A204.1 (cell line): ENCODE measurements around the gene RABGAP1L.
A peak's percentile ranks its signal among the peaks of the same experiment; 100 is the strongest.
"Not testable (repeated sequence)": the region's sequence is repeated elsewhere in the genome, so short reads cannot be mapped to it uniquely, and the experiment has no call there.

Experiments
- FAIRE-seq: peaks from 2 replicates; lab custom pipeline; 2012; peaks lifted over from hg19 to GRCh38; lab: Jason Lieb, UNC

The RABGAP1L gene

DNA sequence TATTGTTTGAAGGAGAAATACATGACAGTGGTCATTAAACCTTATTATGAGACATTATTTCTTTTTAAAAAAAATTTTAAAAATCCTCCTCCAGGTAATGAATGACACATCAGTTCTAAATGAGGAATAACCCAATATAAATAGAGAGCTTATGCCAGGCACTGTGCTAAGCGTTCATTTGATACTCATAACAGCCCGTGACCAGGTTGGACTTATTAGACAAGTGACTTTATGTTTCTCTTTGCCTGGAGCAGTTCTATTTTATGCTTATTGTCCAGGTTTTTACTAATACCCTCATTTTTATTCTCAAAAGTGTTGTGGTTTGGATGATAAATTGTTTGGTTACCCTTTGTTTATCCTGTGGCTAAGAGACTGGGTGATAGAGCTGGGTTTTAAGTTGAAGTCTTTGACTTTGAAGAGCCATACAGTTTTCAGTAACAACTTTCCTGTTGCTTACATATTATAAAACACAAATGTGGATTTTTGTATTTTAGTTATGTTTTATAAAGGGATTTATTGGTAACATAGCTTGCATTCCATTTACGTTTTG, 84.2 kb downstream of the RABGAP1L start:
- no peak for FAIRE-seq

DNA sequence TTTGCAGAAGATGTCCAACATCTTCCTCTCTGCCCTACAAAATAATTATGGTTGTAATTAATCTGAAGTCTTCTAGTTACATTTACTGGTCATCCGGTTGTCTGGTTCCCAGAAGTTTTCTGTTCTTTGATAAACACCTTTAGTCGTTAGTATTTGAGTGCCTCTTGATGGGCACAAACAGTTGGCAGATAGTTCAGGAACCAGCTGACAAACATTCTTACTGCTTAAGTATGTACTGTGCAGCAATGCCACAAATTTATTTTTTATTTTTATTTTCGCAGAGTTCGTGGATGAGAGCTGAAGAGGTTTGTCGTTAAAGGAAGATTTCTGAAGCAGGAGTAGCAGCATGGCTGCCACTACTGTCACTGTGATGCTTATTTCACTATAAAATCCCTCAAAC, 84.7 kb downstream of the RABGAP1L start:
- FAIRE-seq: no peak

DNA sequence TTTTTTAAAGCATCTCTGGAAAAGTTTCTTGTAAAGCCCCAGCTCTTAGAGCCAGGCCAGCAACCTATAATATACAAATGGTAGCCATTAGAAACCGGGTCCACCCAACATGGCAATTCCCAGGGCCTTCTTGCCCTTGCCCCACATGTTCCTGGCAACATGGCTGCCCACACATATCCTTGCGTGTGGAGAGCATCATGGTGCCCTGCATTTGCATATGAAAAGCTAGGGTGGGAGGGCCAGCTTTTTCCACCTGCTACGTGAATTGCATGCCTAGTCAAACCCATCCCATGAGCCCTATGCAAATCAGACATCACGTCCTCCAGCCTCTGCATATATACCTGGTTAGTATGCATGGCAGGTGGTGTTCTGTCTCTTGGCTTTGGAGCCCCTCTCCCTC, 88.2 kb downstream of the RABGAP1L start:
- FAIRE-seq: no peak

DNA sequence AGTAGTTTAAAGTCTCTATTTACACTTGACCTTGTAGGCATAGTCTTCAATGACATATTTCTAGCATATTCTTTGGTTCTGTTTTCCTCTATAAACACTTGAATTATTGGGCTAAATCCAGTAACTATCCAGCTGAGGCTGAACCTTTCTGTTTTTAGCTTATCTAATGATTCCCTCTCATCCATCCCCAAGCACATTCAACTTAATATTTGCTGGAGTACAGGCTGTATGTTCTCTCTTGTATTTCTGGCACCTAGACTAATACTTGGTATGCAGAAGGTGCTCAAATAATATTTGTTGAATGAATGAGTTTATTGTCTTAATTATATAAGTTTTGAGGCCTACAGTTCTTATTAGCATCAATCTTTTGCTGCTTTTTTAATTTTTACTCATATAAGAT, 88.7 kb downstream of the RABGAP1L start:
- no peak for FAIRE-seq

DNA sequence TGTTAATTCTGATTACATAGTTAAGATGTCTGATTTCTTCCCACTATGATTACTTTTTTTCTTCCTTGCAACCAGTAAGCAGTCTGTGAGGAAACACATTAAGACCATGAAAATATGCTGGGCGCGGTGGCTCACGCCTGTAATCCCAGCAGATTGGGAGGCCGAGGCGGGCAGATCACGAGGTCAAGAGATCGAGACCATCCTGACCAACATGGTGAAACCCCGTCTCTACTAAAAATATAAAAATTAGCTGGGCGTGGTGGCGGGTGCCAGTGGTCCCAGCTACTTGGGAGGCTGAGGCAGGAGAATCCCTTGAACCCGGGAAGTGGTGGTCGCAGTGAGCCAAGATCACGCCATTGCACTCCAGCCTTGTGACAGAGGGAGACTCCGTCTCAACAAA, 97.1 kb downstream of the RABGAP1L start:
- FAIRE-seq: not testable (repeated sequence)

DNA sequence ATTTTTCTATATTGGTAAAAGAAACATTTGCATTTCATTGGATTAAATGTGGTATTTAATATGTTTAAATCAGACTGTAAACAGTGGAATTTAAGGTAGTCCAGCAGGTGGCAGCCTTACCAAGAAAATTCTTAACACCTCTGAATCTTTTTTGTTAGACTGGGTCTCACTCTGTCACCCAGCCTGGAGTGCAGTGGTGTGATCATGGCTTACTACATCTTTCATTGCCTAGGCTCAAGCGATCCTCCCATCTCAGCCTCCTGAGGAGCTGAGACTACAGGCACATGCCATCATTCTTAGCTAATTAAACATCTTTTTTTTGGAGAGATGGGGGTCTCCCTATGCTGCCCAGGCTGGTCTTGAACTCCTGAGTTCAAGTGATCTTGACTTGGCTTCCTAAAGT, 98.8 kb downstream of the RABGAP1L start:
- FAIRE-seq: peak; percentile 85

DNA sequence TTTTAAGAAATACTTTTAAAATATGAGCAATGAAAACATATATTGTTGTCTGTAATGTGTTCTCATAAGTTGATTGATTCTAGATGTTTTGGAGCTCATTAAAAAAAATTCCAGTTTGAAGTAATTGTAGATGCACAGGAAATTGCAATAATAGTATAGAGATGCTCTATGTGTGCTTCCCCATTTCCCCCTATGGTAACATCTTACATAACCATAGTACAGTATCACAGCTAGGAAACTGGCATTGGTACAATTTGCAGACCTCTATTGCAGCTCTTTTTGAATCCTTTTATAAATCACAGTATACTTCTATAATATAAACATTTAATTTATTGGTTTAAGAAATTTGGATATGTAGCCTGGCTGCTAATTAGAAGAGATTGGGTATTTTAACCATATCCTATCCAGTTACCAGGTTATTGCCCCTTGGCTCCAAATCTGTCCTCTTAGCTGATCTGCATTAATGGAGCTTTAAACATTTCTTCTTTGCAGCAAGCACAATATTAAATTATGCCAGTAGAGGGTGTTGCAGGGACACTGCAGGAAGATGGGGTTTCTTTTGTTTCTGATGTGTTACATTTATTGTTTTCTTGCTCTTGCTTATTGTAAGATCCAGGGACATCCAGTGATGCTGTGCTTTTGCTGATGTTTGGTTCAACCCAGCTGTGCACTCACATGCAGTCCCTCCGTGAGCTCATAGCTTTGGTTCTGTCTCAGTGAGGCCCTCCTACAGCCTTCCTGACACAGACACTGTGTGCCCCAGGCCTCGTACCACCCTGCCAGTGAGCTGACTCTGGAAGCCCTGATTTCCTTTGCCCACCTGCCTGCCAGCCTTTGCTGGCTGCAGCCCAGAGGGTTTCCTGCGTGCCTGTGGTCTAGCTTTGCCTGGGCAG, 103.3 kb downstream of the RABGAP1L start:
- peak; percentile 43 for FAIRE-seq

DNA sequence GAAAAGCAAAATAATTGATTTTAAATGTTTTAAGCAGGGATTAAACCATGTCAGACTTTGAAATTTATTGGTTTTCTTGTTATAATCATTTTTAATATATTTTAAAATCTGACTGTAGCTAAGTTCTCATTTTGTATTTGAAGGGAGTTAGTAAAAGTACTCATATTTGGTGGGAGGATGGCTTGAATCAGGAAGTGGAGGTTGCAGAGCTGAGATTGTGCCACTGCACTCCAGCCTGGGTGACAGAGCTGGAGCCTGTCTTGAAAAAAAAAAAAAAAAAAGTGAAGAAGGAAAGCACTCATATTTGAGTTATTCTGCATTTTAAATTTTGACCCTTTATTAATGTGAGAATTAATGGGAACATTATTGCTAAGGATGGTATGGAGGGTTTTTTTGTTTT, 106.0 kb downstream of the RABGAP1L start:
- FAIRE-seq: no peak

DNA sequence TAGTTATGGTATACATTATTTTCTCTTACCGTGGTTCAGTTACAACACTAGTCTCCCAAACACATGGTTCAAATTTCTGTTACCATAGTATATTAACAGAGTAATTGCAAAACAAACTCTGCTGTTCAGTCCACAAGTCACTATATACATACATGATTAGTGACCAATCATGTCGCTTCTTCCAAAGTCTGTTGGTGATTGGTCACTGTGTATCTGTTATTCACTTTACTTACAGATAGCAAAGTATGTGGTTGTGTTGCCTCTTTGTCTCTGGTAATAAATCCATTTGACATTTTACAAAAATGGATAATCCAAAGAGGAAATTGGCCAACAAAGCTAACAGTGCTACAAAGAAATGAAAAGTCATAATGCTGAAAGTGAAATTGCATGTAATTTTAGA, 107.2 kb downstream of the RABGAP1L start:
- no peak for FAIRE-seq

DNA sequence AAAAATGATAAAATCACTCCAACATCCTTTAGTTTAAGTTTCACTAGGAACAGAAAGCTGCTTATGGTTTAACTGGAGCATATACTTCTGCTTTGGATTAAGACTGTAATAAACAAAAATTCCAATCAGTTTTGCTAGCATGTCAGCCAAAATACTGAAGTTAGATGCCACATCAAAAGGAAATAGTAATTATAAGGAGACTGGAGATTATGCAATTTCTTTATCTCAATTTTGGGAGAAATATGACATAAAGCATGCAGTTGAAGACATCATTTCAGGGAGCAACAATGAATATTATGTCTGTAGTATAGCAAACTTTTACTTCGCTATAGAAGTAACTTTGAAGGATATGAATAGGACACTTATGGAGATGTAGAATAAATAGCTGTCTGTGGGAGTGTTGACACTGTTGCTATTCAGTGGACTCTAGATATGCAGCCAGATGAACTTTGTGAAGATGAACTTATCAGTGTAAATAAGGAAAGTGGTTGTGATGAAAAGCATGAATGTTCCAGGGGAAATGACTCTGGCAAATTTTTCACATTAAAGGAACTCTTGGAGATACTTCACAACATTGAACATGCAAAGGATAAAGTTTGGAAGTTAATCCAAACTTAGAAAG, 107.8 kb downstream of the RABGAP1L start:
- no peak for FAIRE-seq

DNA sequence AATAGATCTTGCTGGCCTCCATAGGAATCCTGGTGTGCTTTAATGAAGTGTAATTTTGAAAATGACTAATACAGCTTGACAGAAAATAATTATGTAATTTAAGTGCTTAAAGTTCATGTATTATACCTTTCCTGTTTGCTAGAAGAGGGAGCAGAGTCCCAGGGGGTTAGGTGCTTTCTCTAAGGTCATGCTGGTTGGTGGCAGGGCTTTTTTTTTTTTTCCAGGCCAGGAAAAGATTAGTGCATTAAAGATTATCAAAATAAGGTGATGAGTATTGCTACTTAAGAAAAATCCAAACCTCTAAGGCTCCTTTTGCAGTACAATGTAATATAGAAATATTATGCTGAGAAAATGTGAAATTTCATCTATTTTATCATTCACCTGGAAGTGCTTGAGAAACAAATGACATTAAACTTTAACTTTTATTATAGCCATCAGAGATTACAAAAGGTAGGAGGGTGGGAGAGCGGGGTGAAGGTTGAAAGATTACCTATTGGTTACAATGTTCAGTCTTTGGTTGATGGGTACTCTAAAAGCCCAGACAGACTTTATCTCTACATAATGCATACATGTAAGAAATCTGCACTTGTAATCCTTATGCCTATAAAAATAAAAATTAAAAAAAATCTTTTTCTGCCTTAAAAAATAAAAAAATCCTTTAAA, 110.8 kb downstream of the RABGAP1L start:
- FAIRE-seq: no peak

DNA sequence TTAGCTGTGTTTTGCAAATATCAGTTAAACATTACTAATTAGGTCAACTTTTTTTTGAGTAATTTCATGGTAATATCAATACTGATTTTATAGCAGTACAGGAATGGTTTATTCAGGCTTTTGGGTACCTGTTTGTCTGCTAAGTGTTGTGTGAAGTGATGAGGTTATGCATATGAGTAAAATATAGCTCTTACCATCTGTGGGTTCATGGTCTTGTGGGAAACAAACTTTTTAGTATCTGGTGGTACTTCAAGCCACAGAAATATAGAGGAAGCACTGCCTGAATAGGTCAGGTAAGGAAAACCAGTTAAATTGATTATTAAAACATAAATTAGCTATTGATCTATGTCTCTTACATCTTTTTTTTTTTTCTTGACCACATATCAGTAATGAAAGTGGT, 113.9 kb downstream of the RABGAP1L start:
- no peak for FAIRE-seq

DNA sequence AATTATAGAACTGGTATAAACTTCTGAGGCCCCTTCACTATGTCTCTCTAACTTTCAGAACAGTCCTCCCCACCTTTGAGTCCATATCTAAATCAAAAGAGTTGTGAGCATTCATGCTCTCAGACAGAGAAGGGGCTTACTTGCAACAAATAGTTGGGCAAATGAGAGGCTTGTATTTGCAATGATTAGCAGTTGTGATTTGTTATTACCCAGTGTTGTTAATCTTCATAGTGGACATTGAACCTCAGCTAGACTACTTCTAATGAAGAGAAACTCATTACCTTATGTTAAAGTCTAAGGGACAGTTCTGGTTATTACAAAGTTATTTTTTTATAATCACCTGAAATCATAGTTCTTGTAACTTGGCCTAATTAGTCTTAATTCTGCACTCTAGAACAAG, 114.5 kb downstream of the RABGAP1L start:
- no peak for FAIRE-seq

DNA sequence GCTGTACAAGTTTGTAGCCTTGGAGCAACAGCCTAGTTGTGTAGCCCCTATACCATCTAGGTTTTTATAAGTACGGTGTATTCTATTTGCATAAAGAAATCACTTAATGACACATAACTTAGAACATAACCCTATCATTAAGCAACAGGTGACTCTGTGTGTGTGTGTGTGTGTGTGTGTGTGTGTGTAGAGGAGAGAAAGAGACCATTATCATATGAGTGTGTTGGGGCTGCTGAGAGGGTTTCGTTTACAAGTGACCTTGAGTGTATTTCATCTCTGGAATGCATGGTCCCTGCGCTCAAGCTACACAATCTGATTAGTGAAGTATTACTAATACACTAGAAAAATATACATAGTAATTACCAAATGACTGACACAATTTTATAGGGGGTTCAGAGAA, 115.1 kb downstream of the RABGAP1L start:
- no peak for FAIRE-seq

DNA sequence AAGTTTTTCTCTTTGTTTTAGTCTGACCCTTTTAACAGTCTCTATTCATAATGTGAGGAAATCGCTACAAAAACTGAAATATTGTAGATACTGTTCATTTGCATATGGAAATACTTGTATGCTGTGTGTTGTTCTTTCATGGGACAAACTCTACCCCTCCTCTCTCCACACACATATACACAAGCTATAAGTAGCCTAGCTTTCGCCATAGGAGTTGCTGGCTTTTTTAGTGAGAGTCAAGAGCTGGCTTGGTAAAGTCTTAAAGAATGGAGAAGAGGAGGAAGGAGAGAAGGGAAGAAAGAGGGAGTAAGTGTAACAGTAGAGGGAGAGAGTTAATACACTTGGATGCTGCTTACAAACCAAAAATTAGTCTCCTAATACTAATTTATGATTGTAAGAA, 115.6 kb downstream of the RABGAP1L start:
- FAIRE-seq: no peak

DNA sequence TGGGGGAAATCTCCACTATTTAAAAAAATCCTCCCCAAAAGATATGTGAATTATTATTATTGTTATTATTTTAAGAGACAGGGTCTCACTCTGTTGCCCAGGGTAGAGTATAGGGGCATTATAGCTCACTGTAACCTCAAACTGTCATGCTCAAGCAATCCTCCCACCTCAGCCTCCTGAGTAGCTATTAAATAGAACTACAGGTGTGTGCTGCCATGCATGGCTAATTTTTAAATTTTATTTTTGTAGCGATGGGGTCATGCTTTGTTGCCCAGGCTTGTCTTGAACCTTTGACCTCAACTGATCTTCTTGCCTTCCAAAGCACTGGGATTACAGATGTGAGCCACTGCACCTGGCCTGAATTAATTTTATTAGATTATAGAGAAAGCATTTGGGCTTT, 116.8 kb downstream of the RABGAP1L start:
- no peak for FAIRE-seq

DNA sequence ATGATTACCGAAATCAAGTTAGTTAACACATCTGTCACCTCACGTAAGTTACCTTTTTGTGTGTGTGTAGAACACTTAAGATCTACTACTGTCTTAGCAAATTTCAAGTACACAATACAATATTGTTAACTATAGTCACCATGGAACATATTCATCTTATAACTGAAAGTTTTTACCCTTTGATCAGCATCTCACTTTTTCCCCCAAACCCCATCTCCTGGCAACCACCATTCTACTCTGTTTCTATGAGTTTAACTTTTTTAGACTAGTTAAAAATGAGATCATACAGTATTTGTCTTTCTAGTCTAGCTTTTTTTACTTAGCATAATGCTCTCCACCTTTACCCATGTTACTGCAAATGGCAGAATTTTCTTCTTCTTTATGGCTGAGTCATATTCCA, 124.7 kb downstream of the RABGAP1L start:
- no peak for FAIRE-seq

DNA sequence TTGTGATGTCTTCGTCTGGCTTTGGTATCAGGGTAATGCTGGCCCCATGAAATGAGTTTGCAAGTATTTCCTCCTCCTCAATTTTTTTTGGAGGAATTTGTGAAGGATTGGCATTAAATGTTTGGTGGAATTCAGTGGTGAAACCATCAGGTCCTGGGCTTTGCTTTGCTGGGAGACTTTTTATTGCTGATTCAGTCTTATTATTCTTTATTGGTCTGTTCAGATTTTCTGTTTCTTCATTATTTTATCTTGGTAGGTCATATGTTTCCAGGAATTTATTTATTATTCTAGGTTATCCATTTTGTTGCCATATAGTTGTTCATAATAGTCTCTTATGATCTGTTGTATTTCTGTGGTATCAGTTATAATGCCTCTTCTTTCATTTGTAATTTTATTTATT, 126.7 kb downstream of the RABGAP1L start:
- FAIRE-seq: no peak

DNA sequence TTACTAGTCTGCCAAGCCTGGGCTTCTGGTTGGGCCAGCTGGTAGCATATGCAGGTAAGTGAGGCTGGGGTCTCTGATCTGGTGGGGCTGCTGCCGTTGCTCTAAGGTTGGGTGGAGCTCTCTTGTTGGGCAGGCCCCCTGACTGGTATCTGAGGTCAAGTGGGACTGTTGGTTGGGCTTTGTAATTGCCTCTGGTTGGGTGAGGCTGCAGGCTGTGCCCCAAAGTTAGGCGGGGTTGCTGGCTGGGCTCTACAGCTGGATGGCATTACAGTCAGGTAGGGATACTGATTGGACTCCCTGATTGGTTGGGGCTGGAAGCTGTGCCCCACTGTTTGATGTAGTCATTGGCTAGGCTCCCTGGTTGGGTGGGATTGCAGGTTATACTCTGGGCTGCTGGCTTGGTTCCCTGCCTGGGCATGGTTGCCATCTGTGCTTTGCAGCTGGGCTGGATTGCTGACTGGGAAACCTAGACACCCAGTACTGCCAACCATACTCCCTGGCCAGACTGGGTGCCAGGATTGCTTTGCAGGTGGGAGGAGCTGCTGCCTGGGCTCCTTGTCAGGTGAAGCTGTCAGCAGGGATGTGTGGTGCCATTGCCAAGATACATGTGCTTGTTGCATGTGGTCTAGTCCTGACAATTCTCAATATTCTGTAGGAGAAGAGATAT, 130.5 kb downstream of the RABGAP1L start:
- FAIRE-seq: no peak

DNA sequence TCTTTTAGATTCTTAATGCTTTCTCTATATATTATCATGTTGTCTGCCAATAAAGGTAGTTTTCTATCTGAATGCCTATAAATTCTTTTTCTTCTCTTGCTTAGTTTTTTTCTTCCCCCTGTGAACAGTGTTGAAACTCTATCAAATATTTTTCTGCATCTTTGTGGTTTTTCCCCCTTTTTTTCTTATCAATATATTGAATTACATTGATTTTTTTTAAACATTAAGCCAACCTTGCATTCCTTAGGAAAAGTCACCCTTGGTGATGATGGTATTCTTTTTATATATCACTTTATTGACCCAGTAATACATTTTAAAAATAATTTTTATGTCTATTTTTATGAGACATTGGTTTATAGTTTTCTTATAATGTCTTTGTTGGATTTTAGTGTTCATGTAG, 131.7 kb downstream of the RABGAP1L start:
- FAIRE-seq: peak; percentile 43

DNA sequence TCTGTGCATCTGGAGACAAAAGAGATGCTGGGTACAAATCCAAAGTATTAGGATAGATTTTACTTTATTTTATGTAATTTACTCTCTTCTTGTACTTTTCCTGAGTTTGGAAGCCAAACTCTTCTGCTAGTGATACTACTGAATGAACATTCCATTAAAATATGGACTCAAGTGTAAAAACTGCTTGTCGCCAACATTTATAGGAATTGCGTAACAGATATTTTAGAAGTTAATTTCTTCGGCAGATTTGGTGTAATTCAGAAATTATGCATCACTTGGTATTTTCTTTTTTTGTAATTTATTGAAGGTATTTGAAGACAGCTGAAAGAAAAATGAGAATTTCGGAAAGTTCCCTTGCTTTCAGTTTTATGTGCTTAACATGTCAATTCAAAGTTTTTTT, 137.0 kb downstream of the RABGAP1L start:
- FAIRE-seq: no peak

DNA sequence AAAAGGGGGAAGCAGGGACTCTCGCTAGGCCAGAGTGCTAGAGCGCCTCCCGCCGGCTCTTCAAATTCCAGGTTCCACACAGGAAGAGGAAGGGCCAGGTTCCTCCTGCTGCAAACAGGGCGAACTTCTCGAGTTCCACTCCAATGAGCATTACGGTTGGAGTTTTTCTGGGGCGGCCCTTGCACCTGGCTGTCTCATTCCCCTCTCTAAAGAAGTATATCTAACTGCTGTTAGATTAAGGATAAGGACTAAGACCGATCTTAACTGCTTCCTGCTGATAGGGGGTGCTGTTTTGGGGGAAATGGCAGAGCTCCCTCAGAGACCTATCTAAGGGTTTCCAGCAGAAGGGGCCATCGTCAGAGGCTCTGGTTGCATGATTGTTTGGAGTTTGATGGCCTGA, 138.0 kb downstream of the RABGAP1L start:
- no peak for FAIRE-seq
